Left colon (tissue), 2 donors: ENCODE results near the gene CD300LG. TPM values are rescaled to one million over a fixed set of nuclear protein-coding genes. Genes with fewer than 3 reads are reported as not detected.

ENCODE experiments used
- total RNA-seq, 2 donors: library from RNA; stranded (reverse); fragmentation: NEBNext Ultra II Directional; extraction: Animal tissue kit (Norgen Biotek cat#: 25700); gene quantifications; one replicate each; pipeline ENCODE4 v1.2.1, GENCODE V29; 2021
- donor health status: DM: no; HTN: no; CAD: no.
- donor health status: DM: yes; HTN: yes; CAD: no.

The CD300LG gene
- total RNA-seq, 2 donors from 2014 or later: 0.27 to 0.87 TPM

Other genes with a start within 250 kb of the CD300LG start
- 1 to 10 TPM; 1.2 to 1.8 TPM for gene MEOX1, start 185.3 kb upstream of the CD300LG start, total RNA-seq
- not detected for gene SOST, start 88.4 kb upstream of the CD300LG start, total RNA-seq
- gene DUSP3, start 68.2 kb upstream of the CD300LG start, total RNA-seq: 10 to 100 TPM; 47.3 to 85.2 TPM
- gene CFAP97D1, start 66.7 kb upstream of the CD300LG start, total RNA-seq: not detected
- 1 to 10 TPM; 3.7 to 4.0 TPM for gene MPP3, start 14.0 kb upstream of the CD300LG start, total RNA-seq
- 1 to 10 TPM in 1 of 2 donors, under 1 TPM in 1; 0.49 to 2.6 TPM for gene MPP2, start 60.4 kb downstream of the CD300LG start, total RNA-seq
- gene PPY, start 95.3 kb downstream of the CD300LG start, total RNA-seq: 1 to 10 TPM in 1 of 2 donors, not detected in 1; 2.0 TPM
- 10 to 100 TPM; 61.2 to 79.7 TPM for gene PYY, start 106.8 kb downstream of the CD300LG start, total RNA-seq
- 10 to 100 TPM in 1 of 2 donors, 1 to 10 TPM in 1; 9.2 to 13.8 TPM for gene NAGS, start 157.4 kb downstream of the CD300LG start, total RNA-seq
- 10 to 100 TPM; 25.9 to 30.4 TPM for gene TMEM101, start 167.8 kb downstream of the CD300LG start, total RNA-seq
- 10 to 100 TPM; 43.4 to 59.7 TPM for gene LSM12, start 219.5 kb downstream of the CD300LG start, total RNA-seq
- 10 to 100 TPM; 31.2 to 38.2 TPM for gene G6PC3, start 223.6 kb downstream of the CD300LG start, total RNA-seq